HFFc6 (cell line): ENCODE results near the gene CHRNA3. TPM values are rescaled to one million over a fixed set of nuclear protein-coding genes. Genes with fewer than 3 reads are reported as not detected.

ENCODE experiments used
- DNase-seq: peaks from one replicate; pipeline ENCODE4 v3.0.0-alpha.2; 2018
- H3K27ac Mint-ChIP-seq: 2 replicates; pipeline ENCODE4 v1.8.0; 2020; ENCODE audit warnings: mild to moderate bottlenecking, mixed read lengths
- H3K27me3 Mint-ChIP-seq: 2 replicates; pipeline ENCODE4 v1.8.0; 2021; ENCODE audit warnings: mild to moderate bottlenecking, moderate library complexity, mixed read lengths; ENCODE audit not compliant: insufficient read depth
- H3K36me3 Mint-ChIP-seq: 2 replicates; pipeline ENCODE4 v1.8.0; 2021; ENCODE audit warnings: low read depth, mixed read lengths
- H3K4me1 Mint-ChIP-seq: 2 replicates; pipeline ENCODE4 v1.8.0; 2020; ENCODE audit warnings: low read depth, mixed read lengths
- H3K4me3 Mint-ChIP-seq: 2 replicates; pipeline ENCODE4 v1.8.0; 2020; ENCODE audit warnings: mild to moderate bottlenecking, moderate library complexity, mixed read lengths
- H3K9me3 Mint-ChIP-seq: 2 replicates; pipeline ENCODE4 v1.8.0; 2020; ENCODE audit warnings: mild to moderate bottlenecking, mixed read lengths
- CTCF ChIP-seq: fragments of 200-600 bp; sonication (generic); IDR thresholded peaks from 2 replicates; pipeline ENCODE4 v1.5.0; 2021; ENCODE audit warnings: antibody characterized with exemption, mild to moderate bottlenecking
- total RNA-seq, 6 experiments: library from RNA; stranded (reverse); fragmentation: NEBNext Ultra II Directional; extraction: Animal tissue kit (Norgen Biotek cat#: 25700); gene quantifications; 2 replicates in 1 of 6; 3 replicates in 5 of 6; pipeline ENCODE4 v1.2.3, GENCODE V29; 2021

CHRNA3 gene
- total RNA-seq, 6 experiments from 2014 or later = not detected

DNA sequence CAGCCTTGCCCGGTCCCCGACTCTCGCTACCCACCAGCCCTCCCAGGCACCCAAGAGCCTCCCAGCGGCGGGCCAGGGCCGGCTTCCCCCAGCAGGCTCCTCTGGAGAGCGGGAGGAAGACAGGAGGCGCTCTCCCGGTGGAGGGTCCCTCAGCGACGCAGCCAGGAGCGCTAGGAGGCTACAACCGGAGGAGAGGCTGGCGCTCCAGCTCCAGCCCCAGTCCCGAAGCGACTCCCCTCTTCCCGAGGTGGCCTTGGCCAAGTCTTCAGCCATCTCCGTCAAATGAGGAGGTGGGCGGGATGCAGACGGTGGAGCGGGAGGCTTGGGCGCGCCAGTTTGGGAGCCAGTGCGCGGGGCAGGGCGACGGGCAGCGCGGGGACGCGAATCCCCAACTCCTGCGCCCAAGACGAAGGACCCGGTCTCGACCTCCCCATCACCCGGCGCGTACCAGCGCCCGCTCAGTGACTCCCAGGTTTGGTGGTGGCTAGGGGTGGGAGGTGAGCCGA, 722 bp downstream of the CHRNA3 start:
- no peak for DNase-seq
- H3K4me1 Mint-ChIP-seq = peaks cover 8% of the 10 kb centered on the region
- TF ChIP-seq CTCF = no peak; the same call in 1 of the 2 replicates
- H3K4me3 Mint-ChIP-seq = no peak overlapping the region
- no peak overlapping the region for H3K27ac Mint-ChIP-seq
- H3K9me3 Mint-ChIP-seq = no peaks in the 10 kb centered on the region
- no peaks in the 10 kb centered on the region for H3K36me3 Mint-ChIP-seq
- peaks cover 45% of the 10 kb centered on the region for H3K27me3 Mint-ChIP-seq

DNA sequence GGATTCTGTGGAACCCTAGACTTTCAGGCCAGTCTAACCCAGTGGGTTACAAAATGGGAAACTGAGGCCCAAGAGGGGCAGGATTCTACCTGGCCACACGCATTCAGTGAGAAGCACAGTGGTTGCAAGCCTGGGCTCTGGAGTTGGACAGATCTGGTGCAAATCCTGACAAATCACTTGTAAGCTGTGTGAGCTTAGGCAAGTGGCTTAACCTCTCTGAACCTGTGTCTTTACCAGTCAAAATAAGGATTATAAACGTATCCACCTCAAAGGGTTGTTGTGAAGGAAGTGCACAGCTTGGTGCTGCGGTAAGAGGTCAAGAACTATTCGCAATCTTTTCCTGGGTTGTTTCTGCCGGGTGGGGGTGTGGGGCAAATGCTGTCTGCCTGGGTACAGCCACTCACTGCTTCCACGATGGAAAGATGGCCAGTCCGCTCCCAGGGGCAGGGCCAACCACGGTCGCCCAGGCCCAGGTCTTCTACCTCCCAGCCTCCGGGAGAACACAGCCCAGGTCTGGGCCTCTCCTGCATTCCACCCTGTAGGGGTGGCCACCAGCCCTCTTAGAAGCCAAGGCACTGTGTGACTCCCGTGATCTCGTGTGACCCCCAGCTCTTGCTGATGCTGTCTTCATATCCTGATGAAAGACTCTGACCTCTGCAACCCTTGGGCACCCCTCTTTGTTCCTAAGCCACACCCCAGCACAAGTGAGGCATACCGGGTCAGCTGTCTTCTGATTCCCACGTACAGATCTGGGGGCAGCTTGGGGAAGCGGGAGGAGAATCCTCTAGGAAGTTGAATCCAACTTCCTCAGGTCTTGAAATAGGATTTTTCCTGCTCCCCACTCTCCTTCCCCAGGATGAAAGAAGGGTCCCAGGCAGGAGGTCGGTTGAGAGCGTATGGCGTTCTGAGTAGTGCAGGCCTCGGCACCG, 1.5 kb downstream of the CHRNA3 start:
- H3K9me3 Mint-ChIP-seq = no peaks in the 10 kb centered on the region
- TF ChIP-seq CTCF = no peak
- H3K4me1 Mint-ChIP-seq = peaks cover 8% of the 10 kb centered on the region
- no peak overlapping the region for H3K27ac Mint-ChIP-seq
- H3K27me3 Mint-ChIP-seq = peaks cover 48% of the 10 kb centered on the region
- H3K4me3 Mint-ChIP-seq = no peak overlapping the region
- H3K36me3 Mint-ChIP-seq = no peaks in the 10 kb centered on the region
- no peak for DNase-seq

DNA sequence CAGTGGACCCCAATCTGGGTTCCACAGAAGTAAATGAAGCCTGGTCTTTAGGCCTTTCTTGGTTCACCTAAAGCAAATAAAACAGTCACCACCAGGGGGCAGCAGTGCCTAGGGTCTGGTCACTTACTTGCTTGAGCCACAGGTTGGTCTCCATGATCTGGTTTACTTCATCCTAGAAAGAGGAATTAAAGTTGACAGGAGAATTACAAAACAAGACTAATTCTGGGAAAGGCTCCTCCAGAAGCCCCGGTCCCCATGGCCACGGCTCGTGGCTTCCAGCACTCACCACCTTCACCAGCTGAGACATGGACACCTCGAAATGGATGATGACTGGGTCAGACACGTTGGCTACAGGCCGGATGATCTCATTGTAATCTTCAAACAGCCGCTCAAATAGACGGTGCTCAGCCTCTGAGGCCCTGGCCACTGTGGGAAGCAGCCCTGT, 2.3 kb downstream of the CHRNA3 start:
- Mint-ChIP-seq H3K4me3 (no peak overlapping the region), H3K27ac (no peak overlapping the region), H3K27me3 (peaks cover 42% of the 10 kb centered on the region)

GRCh38 chr15:78618064-78618463, 2.7 kb downstream of the CHRNA3 start:
- H3K27me3 Mint-ChIP-seq = peaks cover 38% of the 10 kb centered on the region

More for the DNA sequence above, 2.3 kb downstream of the CHRNA3 start:
- H3K36me3 Mint-ChIP-seq = no peaks in the 10 kb centered on the region
- peak; percentile 82 for DNase-seq
- TF ChIP-seq CTCF = peak; percentile 97
- peaks cover 8% of the 10 kb centered on the region for H3K4me1 Mint-ChIP-seq
- no peaks in the 10 kb centered on the region for H3K9me3 Mint-ChIP-seq

GRCh38 chr15:78617516-78617915, 3.3 kb downstream of the CHRNA3 start:
- H3K27me3 Mint-ChIP-seq = peaks cover 35% of the 10 kb centered on the region
- H3K4me1 Mint-ChIP-seq = peaks cover 8% of the 10 kb centered on the region
- H3K9me3 Mint-ChIP-seq = no peaks in the 10 kb centered on the region
- TF ChIP-seq CTCF = no peak
- H3K4me3 Mint-ChIP-seq = no peak overlapping the region
- no peaks in the 10 kb centered on the region for H3K36me3 Mint-ChIP-seq
- no peak for DNase-seq
- no peak overlapping the region for H3K27ac Mint-ChIP-seq

More at GRCh38 chr15:78618064-78618463, 2.7 kb downstream of the CHRNA3 start:
- DNase-seq = no peak
- no peaks in the 10 kb centered on the region for H3K9me3 Mint-ChIP-seq
- no peak overlapping the region for H3K27ac Mint-ChIP-seq
- no peak overlapping the region for H3K4me3 Mint-ChIP-seq
- no peaks in the 10 kb centered on the region for H3K36me3 Mint-ChIP-seq
- TF ChIP-seq CTCF = no peak
- peaks cover 8% of the 10 kb centered on the region for H3K4me1 Mint-ChIP-seq
